Inflammatory macrophage treated with lipopolysaccharide for 4 hours (primary cell): ENCODE measurements around the gene SGPL1.
"Not testable (repeated sequence)": the region's sequence is repeated elsewhere in the genome, so short reads cannot be mapped to it uniquely, and the experiment has no call there.

Source experiments
- DNase-seq: peaks from one replicate; pipeline ENCODE4 v3.0.0-alpha.2; 2020

Gene SGPL1

GRCh38 chr10:70908406-70909296 lies 92.9 kb downstream of the SGPL1 start:
- no peak for DNase-seq

GRCh38 chr10:70909326-70909935 lies 93.7 kb downstream of the SGPL1 start:
- DNase-seq = no peak

DNA sequence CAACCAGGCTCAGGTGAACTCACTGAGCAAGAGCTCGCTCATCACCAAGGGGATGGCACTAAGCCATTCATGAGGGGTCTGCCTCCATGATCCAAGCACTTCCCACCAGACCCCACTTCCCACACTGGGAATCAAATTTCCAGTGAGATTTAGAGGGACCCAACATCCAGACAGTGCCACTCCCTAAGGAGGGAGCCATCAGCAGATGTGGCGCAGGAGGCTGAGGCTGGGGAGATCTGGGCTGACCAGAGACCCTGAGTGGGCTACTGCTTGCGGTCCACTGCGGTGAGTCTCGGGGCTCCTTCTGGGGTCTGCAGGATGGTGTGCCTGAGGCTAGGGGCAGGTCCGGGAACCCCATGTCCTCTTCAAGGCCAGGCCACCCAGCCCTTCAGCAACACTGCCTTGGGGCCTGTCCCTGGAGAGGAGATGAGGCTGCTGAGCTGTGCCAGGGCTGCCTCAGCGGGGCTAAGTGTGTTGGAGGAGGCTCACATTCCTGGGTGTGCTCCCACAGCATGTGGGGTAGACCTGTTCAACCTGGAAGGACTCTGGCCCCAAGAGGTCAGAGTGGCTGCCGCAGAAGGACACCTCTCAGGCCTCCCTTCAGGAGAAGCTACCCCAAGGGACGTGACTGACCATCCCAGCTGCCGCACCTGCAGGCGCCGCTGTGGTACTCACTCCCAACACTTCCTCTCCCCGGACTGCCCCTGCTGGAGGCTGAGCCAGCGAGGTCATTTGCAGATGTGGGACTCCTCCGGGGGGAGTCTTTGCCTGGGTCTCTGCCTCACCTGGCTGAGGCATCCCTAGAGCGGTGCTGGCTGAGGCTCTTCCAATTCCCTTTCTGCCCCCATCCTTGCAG lies 95.0 kb downstream of the SGPL1 start:
- no peak for DNase-seq

DNA sequence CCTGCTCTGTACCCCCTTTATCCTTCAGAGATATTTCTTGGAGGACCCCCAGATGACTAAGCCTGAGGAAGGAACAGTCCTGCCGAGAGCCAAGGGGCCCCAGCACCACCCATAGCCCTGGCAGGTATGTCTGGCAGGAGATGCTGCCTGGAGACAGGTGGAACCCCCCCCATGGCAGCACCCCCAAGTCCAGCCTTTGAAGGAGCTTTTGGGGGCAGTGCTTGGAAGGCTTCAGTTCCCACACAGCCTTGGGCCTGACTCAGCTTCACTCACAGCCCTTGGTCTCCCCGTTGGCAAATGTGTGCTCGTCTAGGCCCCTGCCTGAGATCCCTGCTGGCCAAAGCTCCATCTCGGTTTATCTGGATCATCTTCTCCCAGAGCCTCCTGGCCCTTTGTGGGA lies 95.6 kb downstream of the SGPL1 start:
- DNase-seq = no peak

DNA sequence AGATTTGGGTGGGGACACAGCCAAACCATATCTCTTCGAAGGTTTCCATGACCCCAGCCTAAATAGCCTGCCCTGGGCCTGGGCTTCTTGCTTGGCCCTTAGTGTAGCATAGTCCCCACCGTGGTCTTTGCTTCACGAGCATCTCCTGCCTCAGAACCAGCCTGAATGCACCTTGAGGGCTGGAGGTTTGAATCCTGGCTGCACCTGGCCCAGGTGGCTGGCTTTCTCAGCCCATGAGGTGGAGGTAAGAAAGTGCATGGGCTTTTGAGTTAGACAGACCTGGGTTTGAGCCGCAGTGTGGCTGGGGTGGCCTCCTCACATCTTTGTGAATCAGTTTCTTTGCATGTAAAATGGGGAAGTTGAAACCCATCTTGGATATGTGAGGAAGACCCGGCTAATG lies 96.8 kb downstream of the SGPL1 start:
- DNase-seq = no peak

GRCh38 chr10:70913191-70913892 lies 97.6 kb downstream of the SGPL1 start:
- DNase-seq = no peak

DNA sequence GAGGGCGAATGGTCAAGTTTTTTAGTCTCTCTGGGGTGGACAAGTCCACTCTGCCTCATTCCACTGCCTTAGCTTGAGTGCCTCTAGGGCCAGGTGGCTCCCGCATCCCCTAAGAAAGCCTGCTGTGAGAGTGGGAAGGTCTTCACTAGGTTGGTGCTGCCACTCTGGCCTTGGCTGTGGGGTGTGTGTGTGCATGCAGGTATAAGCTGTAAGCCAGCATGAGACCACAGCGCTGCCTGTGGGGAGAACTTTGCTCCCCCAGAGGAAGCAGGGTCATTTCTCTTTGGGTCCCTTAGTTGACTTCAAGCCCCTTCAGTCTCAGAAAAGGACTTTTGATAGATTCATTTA lies 98.1 kb downstream of the SGPL1 start:
- no peak for DNase-seq

DNA sequence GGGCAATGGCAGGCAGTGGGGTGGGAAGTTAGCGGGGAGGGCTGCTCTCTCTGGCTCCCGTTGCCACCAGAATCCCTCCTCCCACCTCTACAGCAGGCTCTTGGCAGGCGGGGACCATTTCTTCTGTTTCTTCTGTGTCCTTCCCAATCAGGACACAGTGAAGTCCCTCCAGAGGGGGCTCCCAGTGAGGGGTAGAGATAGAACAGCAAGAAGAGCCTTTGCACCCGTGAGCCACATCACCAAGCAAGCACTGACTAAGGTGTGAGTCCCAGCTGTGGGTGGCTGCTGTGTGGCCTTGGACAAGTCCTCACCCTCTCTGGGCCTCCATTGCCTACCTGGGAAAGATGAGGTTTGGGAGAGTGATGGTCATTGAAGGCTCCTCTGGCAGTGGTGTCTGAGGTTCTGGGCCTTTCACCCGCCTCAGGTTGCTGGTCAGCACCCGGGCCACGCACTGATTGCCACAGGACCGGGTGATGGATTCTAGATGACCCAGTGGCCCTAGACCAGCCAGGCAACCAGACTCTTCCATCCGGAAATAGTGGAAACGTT lies 98.6 kb downstream of the SGPL1 start:
- no peak for DNase-seq

DNA sequence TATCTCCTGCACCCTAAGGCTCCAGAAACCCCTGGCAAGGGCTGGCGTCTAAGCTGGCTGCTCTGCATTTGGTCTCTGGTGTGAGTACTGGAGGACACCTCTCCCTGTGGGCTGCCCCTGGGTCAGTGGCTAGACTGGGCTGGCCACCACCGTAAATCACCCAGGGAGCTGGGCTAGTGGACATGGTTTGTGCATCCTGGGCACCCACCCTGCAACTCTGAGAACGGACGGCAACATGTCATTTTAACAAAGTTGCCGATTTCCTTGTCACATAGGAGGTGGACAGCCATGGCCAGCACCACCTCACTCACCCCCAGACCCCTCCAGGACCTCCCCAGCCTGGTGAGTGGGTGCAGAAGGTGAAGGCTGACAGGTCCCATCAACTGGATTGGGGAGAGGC lies 99.5 kb downstream of the SGPL1 start:
- no peak for DNase-seq

DNA sequence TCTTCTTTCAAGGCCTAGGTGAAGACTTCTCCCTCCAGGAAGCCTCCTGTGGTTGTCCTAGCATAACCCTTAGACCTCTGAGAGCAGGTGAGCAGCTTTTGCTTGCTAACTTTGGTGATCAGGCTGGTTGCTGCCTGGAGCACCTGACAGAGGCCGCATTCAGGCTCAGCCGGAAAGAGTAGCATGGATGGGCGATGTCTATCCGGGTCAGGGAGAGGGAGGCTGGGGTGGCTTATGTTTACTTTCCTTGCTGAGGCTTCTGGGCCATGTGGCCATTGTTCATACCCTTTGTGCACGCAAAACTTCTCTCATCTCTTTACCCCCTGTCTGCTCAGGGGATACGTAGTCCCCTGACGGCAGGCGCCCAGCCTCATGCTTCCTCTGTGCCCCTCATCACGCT lies 100.1 kb downstream of the SGPL1 start:
- no peak for DNase-seq

- no peak for DNase-seq
Observed at GRCh38 chr10:70916241-70916640, 100.5 kb downstream of the SGPL1 start.

DNA sequence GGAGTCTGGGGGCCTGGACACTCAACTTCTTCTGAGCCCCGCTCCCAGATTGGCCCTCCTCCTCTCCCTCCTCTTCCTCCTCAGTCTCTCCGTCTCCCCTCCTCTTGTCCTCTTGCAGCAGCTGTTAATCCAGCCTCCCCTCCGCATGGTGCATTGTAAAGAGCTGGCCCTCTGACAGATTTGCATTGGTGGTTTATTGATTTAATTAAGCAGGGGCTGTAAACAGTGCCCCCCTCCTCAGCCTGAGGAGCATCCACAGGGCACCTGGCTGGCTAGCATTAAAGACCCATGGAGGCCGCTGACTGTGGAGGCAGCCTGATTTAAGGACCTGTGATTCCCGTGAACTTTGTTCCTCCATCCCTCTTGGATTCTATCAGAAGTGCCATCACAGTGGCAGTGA lies 101.5 kb downstream of the SGPL1 start:
- no peak for DNase-seq

DNA sequence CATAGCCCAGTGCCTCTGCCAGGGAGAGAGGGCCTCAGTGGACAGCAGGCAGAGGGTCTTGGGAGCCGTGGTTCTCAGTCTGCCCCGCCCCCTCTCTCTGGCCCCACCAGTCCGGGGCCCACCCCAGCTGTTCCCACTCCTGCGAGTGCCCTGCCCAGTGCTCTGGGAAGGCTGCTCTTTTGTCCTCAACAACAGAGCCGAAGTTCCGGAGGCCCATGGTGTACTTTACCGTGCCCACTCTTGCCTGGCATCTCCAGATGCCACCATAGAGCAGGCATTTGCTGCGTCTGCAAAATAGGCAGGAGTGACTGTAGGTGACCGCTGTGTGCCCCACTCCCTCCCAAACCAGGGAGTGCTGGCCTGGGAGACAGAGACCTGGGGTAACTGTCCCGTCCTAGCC lies 101.9 kb downstream of the SGPL1 start:
- no peak for DNase-seq

DNA sequence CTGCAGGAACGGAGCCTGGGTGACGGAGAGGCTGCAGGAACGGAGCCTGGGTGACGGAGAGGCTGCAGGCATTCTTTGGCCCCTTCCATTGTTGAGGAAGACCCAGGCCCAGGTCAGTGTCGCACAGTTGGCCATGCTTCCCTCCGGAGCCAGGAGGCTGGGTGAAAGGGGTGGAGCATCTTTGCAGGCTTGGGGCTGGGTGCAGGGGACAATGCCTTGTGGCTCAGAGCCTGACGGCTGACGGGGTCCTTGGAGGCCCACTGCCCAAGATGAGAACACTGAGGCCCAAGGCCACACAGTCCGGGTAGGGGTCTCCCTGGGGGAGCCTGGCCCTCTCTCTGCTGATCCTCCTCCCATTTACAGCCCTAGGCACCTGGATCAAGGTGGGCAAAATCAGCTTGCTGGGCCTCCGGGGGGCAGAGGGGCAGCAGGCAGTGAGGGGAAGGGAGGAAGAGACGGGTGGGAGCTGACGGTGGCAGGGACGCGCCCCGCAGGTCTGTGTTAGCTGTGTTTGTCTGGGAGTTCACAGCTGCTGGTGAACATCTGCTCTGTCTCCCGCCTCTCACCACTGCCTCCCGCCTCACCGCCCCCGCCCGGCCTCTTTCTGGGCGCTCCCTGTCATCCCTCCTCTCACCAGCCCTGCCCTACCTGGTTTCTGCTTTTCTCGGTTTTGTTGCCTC lies 103.2 kb downstream of the SGPL1 start:
- DNase-seq = no peak

DNA sequence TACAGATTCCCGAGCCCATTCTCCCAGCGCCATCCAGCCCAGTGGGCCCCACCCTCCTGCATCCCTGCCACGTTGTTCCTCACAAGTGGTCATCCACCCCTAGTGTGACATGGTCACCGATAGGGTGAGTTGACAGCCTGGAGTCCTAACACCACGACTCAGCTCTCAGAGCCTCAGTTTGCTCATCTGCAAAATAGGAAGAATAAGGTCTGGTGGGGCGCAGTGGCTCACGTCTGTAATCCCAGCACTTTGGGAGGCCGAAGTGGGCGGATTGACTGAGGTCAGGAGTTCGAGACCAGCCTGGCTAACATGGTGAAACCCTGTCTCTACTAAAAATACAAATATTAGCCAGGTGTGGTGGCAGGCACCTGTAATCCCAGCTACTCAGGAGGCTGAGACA lies 104.2 kb downstream of the SGPL1 start:
- DNase-seq = not testable (repeated sequence)

- no peak for DNase-seq
Observed at GRCh38 chr10:70920519-70920918, 104.8 kb downstream of the SGPL1 start.

DNA sequence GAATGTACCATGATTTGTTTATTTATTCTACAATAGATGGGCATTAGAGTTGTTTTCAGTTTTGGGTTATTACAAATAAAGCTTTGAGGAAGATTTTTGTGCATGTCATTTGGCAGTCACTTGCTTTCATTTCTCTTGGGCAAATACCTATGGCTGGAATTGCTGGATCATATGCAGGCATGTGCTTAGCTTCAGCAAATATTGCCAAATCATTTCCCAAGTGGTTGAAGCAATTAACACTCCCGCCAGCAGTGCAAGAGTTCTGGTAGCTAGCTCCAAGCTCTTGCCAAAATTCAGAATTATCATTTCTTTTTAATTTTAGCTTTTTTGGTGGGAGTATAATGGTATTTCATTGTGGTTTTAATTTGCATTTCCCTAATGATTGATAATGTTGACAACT lies 105.5 kb downstream of the SGPL1 start:
- peak; percentile 40 for DNase-seq

- DNase-seq = no peak
Observed at GRCh38 chr10:70923696-70924095, 107.9 kb downstream of the SGPL1 start.

DNA sequence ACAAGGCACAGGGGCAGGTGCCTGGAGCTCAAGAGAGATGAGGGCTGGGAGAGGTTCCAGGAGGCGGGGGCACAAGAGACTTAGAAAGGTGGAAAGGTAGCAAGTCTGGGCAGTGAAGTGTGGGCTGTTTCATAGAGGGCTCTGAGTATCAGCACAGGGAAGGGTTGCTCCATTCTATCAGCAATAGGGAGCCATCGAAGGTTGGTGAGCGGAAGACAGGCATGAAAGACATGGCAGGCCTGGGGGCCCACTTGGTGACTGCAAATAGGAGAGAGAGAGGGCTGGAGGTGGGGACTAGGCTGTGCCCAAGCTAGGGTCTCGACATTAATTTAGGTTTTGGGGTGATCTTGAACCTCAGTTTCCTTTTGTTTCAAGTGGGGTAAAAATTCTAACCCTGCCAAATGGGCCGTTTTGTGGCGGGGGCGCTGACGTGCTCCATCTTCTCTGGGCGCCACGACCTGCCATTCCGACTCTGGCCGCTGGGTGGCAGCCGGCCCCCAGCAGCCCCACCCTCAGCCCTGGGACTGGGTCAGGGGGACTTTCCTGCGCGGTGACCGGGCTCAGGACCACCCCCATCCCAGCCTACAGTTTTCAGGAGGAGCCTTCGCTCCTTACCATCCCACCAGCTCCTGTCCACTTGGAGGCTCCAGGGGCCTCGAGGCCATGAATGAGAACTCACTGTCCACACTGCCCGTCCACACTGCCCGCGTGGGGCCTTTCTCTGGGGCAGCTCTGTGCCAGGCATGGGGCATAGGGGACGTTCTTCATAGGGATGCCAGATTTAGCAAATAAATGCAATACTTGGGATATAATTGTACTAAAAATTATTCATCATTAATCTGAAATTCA lies 109.9 kb downstream of the SGPL1 start:
- peak; percentile 35 for DNase-seq

DNA sequence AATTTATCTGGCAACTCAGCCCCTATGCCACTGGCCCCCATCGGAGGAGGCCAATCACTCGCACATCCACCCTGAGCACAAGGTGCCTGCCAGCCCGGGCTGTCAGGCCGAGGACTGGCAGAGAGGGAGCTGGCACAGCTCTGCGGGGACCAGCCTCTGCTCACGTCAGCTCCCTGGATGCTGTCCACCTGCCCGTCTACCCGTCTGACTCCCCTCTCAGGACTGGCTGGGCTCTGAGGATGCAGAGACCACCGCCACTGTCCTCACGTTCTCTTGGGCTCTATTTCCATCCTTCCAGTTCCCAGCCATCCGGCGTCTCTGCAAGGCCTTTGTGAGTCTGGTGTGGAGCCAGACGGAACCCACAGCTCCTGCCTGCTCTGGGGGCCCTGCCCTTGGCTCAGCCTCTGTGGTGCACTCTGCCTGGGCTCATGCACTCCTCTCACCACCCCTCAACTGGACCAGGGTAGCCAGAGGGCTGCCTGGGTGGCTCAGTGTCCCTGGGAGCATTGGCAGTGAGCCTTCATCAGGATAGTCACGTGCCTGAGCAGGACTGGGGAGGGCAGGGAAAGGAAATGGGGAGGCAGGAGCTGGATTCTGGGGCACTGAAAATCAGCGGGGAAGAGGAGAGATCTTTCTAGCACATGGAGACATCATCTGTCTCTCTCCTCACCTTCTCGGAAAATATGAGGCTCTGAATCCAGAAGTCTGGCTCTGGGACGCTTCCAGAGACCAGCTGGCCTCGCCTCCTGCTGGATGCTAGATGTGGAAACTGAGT lies 110.7 kb downstream of the SGPL1 start:
- DNase-seq = no peak
